Natural killer cell (primary cell): ENCODE measurements around the gene GRIN2A. TPM values are rescaled to one million over a fixed set of nuclear protein-coding genes. Genes with fewer than 3 reads are reported as not detected.

Source experiments
- ATAC-seq, 3 donors: fragments of 150-1000 bp in 2 of 3; fragments of 200-7000 bp in 1 of 3; cut with Tn5 transposase; 1 replicate in 1 of 3; 2 replicates in 2 of 3; pipeline ENCODE4 v1.10.0; 2021; ENCODE audit warnings: mild to moderate bottlenecking in 2 of 3, moderate library complexity in 2 of 3
- DNase-seq, 2 donors: peaks; one replicate each; pipeline versions ENCODE4 v3.0.0 to v3.0.0-alpha.2; 2013 to 2021; ENCODE audit warnings: mixed read lengths in 1 of 2
- H3K27ac ChIP-seq: one replicate; pipeline ENCODE4 v1.5.1; 2013; ENCODE audit warnings: mild to moderate bottlenecking, low read length
- H3K27me3 ChIP-seq: one replicate; pipeline ENCODE4 v1.6.1; 2013; ENCODE audit warnings: low read length; ENCODE audit not compliant: control insufficient read depth, insufficient read depth
- H3K36me3 ChIP-seq: one replicate; pipeline ENCODE4 v1.6.1; 2013; ENCODE audit warnings: low read length; ENCODE audit not compliant: control insufficient read depth, insufficient read depth
- H3K4me1 ChIP-seq: one replicate; pipeline ENCODE4 v1.6.1; 2013; ENCODE audit warnings: low read length; ENCODE audit not compliant: control insufficient read depth, insufficient read depth
- H3K4me3 ChIP-seq: one replicate; pipeline ENCODE4 v1.5.1; 2013; ENCODE audit warnings: low read length
- H3K9me3 ChIP-seq: one replicate; pipeline ENCODE4 v1.6.1; 2013; ENCODE audit warnings: low read length; ENCODE audit not compliant: control insufficient read depth, insufficient read depth
- H3K27ac Mint-ChIP-seq, 2 donors: one replicate each; pipeline ENCODE4 v1.8.0; 2022; ENCODE audit warnings: mild to moderate bottlenecking in 2 of 2, mixed read lengths in 2 of 2, moderate library complexity in 1 of 2
- H3K27me3 Mint-ChIP-seq, 2 donors: one replicate each; pipeline ENCODE4 v1.8.0; 2022; ENCODE audit warnings: low read depth in 2 of 2, mixed read lengths in 2 of 2
- H3K36me3 Mint-ChIP-seq: one replicate; pipeline ENCODE4 v1.8.0; 2022; ENCODE audit warnings: mixed read lengths
- H3K4me1 Mint-ChIP-seq, 2 donors: one replicate each; pipeline ENCODE4 v1.8.0; 2022; ENCODE audit warnings: mixed read lengths in 2 of 2
- H3K4me3 Mint-ChIP-seq: one replicate; pipeline ENCODE4 v1.8.0; 2022; ENCODE audit warnings: mild to moderate bottlenecking, moderate library complexity, mixed read lengths
- H3K9me3 Mint-ChIP-seq, 2 donors: one replicate each; pipeline ENCODE4 v1.8.0; 2022; ENCODE audit warnings: mixed read lengths in 2 of 2
- CTCF ChIP-seq: fragments of 200-600 bp; IDR thresholded peaks from one replicate; pipeline ENCODE4 v1.8.0; 2022; ENCODE audit warnings: antibody characterized with exemption
- WGBS: methylation state at CpG from one replicate; pipeline ENCODE4 v1.1.7; 2013; ENCODE audit warnings: missing lambda C conversion rate; ENCODE audit not compliant: insufficient coverage; 5-methylcytosine and 5-hydroxymethylcytosine counted together
- intact Hi-C: fragments of 100-400 bp; cut with micrococcal nuclease; formaldehyde crosslinking; loops from one replicate; pipeline ENCODE4 v1.14.2; 2022
- total RNA-seq, 4 donors: library from RNA; stranded (reverse); fragments of 120-200 nt in 1 of 4; gene quantifications; one replicate each; pipeline versions ENCODE4 v1.2.3 to v1.2.4, GENCODE V29; 2013 to 2022

GRIN2A gene
- total RNA-seq, 3 donors from 2014 or later (not counting 1 experiment from before 2014, with no cell fraction given): not detected

- WGBS: 78% methylated on average over 5 of the region's 5 CpGs
- DNase-seq: no peak
- intact Hi-C loops: no loop called here
Observed at GRCh38 chr16:9943121-9943520, 239.1 kb downstream of the GRIN2A start.

GRCh38 chr16:9941245-9941644 lies 241.0 kb downstream of the GRIN2A start:
- WGBS: 71% methylated on average over 3 of the region's 3 CpGs
- Histone ChIP-seq H3K27me3 (no peaks in the 10 kb centered on the region), H3K36me3 (no peaks in the 10 kb centered on the region), H3K4me1 (no peaks in the 10 kb centered on the region), H3K9me3 (no peaks in the 10 kb centered on the region), H3K27ac (no peak overlapping the region), H3K4me3 (no peak overlapping the region)
- DNase-seq (no peak), ATAC-seq (no peak)
- no peaks in the 10 kb centered on the region for H3K27me3 Mint-ChIP-seq
- intact Hi-C loops: no loop called here
- H3K9me3 Mint-ChIP-seq: peaks cover 0 to 6% of the 10 kb centered on the region in 2 donors
- TF ChIP-seq CTCF: no peak
- H3K36me3 Mint-ChIP-seq: no peaks in the 10 kb centered on the region
- no peak overlapping the region for H3K4me3 Mint-ChIP-seq
- no peaks in the 10 kb centered on the region for H3K4me1 Mint-ChIP-seq
- H3K27ac Mint-ChIP-seq: no peak overlapping the region

More at GRCh38 chr16:9943121-9943520, 239.1 kb downstream of the GRIN2A start:
- H3K9me3 ChIP-seq: no peaks in the 10 kb centered on the region
- Mint-ChIP-seq H3K27ac (no peak overlapping the region), H3K27me3 (no peaks in the 10 kb centered on the region), H3K4me3 (no peak overlapping the region), H3K36me3 (no peaks in the 10 kb centered on the region), H3K9me3 (peaks cover 0 to 6% of the 10 kb centered on the region in 2 donors), H3K4me1 (no peaks in the 10 kb centered on the region)
- no peak for ATAC-seq
- no peaks in the 10 kb centered on the region for H3K4me1 ChIP-seq
- H3K27me3 ChIP-seq: no peaks in the 10 kb centered on the region
- no peaks in the 10 kb centered on the region for H3K36me3 ChIP-seq
- no peak overlapping the region for H3K4me3 ChIP-seq
- no peak overlapping the region for H3K27ac ChIP-seq
- TF ChIP-seq CTCF: no peak

GRCh38 chr16:9934723-9935508 lies 247.3 kb downstream of the GRIN2A start:
- Histone ChIP-seq H3K27ac (no peak overlapping the region), H3K36me3 (no peaks in the 10 kb centered on the region), H3K9me3 (no peaks in the 10 kb centered on the region), H3K4me1 (no peaks in the 10 kb centered on the region), H3K4me3 (no peak overlapping the region), H3K27me3 (no peaks in the 10 kb centered on the region)
- intact Hi-C loops: no loop called here
- no peak overlapping the region for H3K4me3 Mint-ChIP-seq
- no peaks in the 10 kb centered on the region for H3K4me1 Mint-ChIP-seq
- 83% methylated on average over 6 of the region's 8 CpGs for WGBS
- no peak for ATAC-seq
- H3K27ac Mint-ChIP-seq: no peak overlapping the region
- peaks cover 0 to 4% of the 10 kb centered on the region in 2 donors for H3K9me3 Mint-ChIP-seq
- no peak for TF ChIP-seq CTCF
- peaks cover 0 to 4% of the 10 kb centered on the region in 2 donors for H3K27me3 Mint-ChIP-seq
- no peaks in the 10 kb centered on the region for H3K36me3 Mint-ChIP-seq
- no peak for DNase-seq
